Measurements from ENCODE around the gene HMGCS2. TPM values are rescaled to one million over a fixed set of nuclear protein-coding genes. Genes with fewer than 3 reads are reported as not detected.

Gene HMGCS2
- total and polyA plus RNA-seq, 4 donors, result 297 to 944 (median 841) TPM

GRCh38 chr1:119718409-119718808, 50.3 kb downstream of the HMGCS2 start:
- H3K9ac ChIP-seq (ENCODE audit: low read depth in 1 of 2, low read length in 2 of 2), result no peak overlapping the region
- TF ChIP-seq FOXA1 (IDR thresholded peaks at IDR 0.05), result no peak
- TF ChIP-seq TAF1 (conservative IDR thresholded peaks at IDR 0.05), result no peak
- TF ChIP-seq REST (IDR thresholded peaks at IDR 0.05), result no peak
- no peak overlapping the region for H3K4me3 ChIP-seq (ENCODE audit: low read depth in 1 of 3, low read length in 3 of 3)
- peaks cover 10 to 69% (median 36%) of the 10 kb centered on the region in 4 donors for H3K4me1 ChIP-seq (ENCODE audit: control insufficient read depth in 4 of 4, insufficient read depth in 4 of 4, low read length in 3 of 4)
- DNase-seq (ENCODE audit: low spot score), result no peak
- peaks cover 0 to 5% (median 4%) of the 10 kb centered on the region in 4 donors for H3K36me3 ChIP-seq (ENCODE audit: control insufficient read depth in 4 of 4, insufficient read depth in 3 of 4, low read depth in 1 of 4, low read length in 3 of 4)
- H3K9me3 ChIP-seq (ENCODE audit: control insufficient read depth in 4 of 4, low read length in 3 of 4), result no peaks in the 10 kb centered on the region
- H3K27ac ChIP-seq (ENCODE audit: low read depth in 1 of 2, low read length in 2 of 2), result no peak overlapping the region
- H3K27me3 ChIP-seq (ENCODE audit: control insufficient read depth in 4 of 4, insufficient read depth in 4 of 4, low read length in 3 of 4), result no peaks in the 10 kb centered on the region

- TF ChIP-seq RAD21 (IDR thresholded peaks at IDR 0.05), result peak in 1 of 2 donors; percentile 9
- no peak for TF ChIP-seq GABPA (IDR thresholded peaks at IDR 0.05 in 1 of 2, conservative IDR thresholded peaks at IDR 0.05 in 1 of 2)
- 62% methylated on average over 5 of the region's 5 CpGs for WGBS
- no peak for DNase-seq (ENCODE audit: low spot score)
- H3K9me3 ChIP-seq (ENCODE audit: control insufficient read depth in 4 of 4, low read length in 3 of 4), result no peaks in the 10 kb centered on the region
- peaks cover 4 to 63% (median 34%) of the 10 kb centered on the region in 4 donors for H3K4me1 ChIP-seq (ENCODE audit: control insufficient read depth in 4 of 4, insufficient read depth in 4 of 4, low read length in 3 of 4)
- no peak overlapping the region for H3K27ac ChIP-seq (ENCODE audit: low read depth in 1 of 2, low read length in 2 of 2)
- H3K27me3 ChIP-seq (ENCODE audit: control insufficient read depth in 4 of 4, insufficient read depth in 4 of 4, low read length in 3 of 4), result no peaks in the 10 kb centered on the region
- no peak overlapping the region for H3K4me3 ChIP-seq (ENCODE audit: low read depth in 1 of 3, low read length in 3 of 3)
- H3K9ac ChIP-seq (ENCODE audit: low read depth in 1 of 2, low read length in 2 of 2), result no peak overlapping the region
- H3K36me3 ChIP-seq (ENCODE audit: control insufficient read depth in 4 of 4, insufficient read depth in 3 of 4, low read depth in 1 of 4, low read length in 3 of 4), result no peaks in the 10 kb centered on the region
Measured at GRCh38 chr1:119715542-119715941, 53.2 kb downstream of the HMGCS2 start.

- peaks cover 4 to 60% (median 34%) of the 10 kb centered on the region in 4 donors for H3K4me1 ChIP-seq (ENCODE audit: control insufficient read depth in 4 of 4, insufficient read depth in 4 of 4, low read length in 3 of 4)
- no peaks in the 10 kb centered on the region for H3K9me3 ChIP-seq (ENCODE audit: control insufficient read depth in 4 of 4, low read length in 3 of 4)
- H3K4me3 ChIP-seq (ENCODE audit: low read depth in 1 of 3, low read length in 3 of 3), result no peak overlapping the region
- H3K27ac ChIP-seq (ENCODE audit: low read depth in 1 of 2, low read length in 2 of 2), result no peak overlapping the region
- no peaks in the 10 kb centered on the region for H3K27me3 ChIP-seq (ENCODE audit: control insufficient read depth in 4 of 4, insufficient read depth in 4 of 4, low read length in 3 of 4)
- H3K9ac ChIP-seq (ENCODE audit: low read depth in 1 of 2, low read length in 2 of 2), result no peak overlapping the region
- no peaks in the 10 kb centered on the region for H3K36me3 ChIP-seq (ENCODE audit: control insufficient read depth in 4 of 4, insufficient read depth in 3 of 4, low read depth in 1 of 4, low read length in 3 of 4)
- 74% methylated on average over 8 of the region's 8 CpGs for WGBS
- TF ChIP-seq RAD21 (IDR thresholded peaks at IDR 0.05), result peak in 1 of 2 donors; percentile 4
- TF ChIP-seq EGR1 (IDR thresholded peaks at IDR 0.05; ENCODE audit: low read depth in 2 of 2), result no peak
- no peak for TF ChIP-seq GABPA (IDR thresholded peaks at IDR 0.05 in 1 of 2, conservative IDR thresholded peaks at IDR 0.05 in 1 of 2)
- no peak for DNase-seq (ENCODE audit: low spot score)
Measured at GRCh38 chr1:119714583-119714982, 54.1 kb downstream of the HMGCS2 start.

- DNase-seq (ENCODE audit: low spot score), result no peak
- Histone ChIP-seq H3K27me3 (ENCODE audit: control insufficient read depth in 4 of 4, insufficient read depth in 4 of 4, low read length in 3 of 4) (no peaks in the 10 kb centered on the region), H3K9ac (ENCODE audit: low read depth in 1 of 2, low read length in 2 of 2) (peak overlapping the region in 1 of 2 donors; percentile 33), H3K9me3 (ENCODE audit: control insufficient read depth in 4 of 4, low read length in 3 of 4) (no peaks in the 10 kb centered on the region), H3K4me3 (ENCODE audit: low read depth in 1 of 3, low read length in 3 of 3) (peak overlapping the region; percentile 30 to 93 (median 65)), H3K36me3 (ENCODE audit: control insufficient read depth in 4 of 4, insufficient read depth in 3 of 4, low read depth in 1 of 4, low read length in 3 of 4) (no peaks in the 10 kb centered on the region), H3K4me1 (ENCODE audit: control insufficient read depth in 4 of 4, insufficient read depth in 4 of 4, low read length in 3 of 4) (peaks cover 4 to 56% (median 34%) of the 10 kb centered on the region in 4 donors), H3K27ac (ENCODE audit: low read depth in 1 of 2, low read length in 2 of 2) (peak overlapping the region; percentile 9 to 37)
- TF ChIP-seq RXRA (IDR thresholded peaks at IDR 0.05) (no peak), CTCF (IDR thresholded peaks at IDR 0.05; ENCODE audit: low read depth, low read length, missing input control) (no peak), FOXA1 (IDR thresholded peaks at IDR 0.05) (no peak), HNF4A (conservative IDR thresholded peaks at IDR 0.05) (no peak), HNF4G (IDR thresholded peaks at IDR 0.05) (no peak)
- 44% methylated on average over 6 of the region's 6 CpGs for WGBS
Measured at GRCh38 chr1:119713749-119714456, 54.8 kb downstream of the HMGCS2 start.
